ENCODE measurements around the gene SH3BP4.

SH3BP4 gene

GRCh38 chr2:235066895-235067294 lies 115.1 kb downstream of the SH3BP4 start:
- no peak overlapping the region for H3K27ac ChIP-seq
- TF ChIP-seq ZFX (IDR thresholded peaks at IDR 0.05) (no peak), CTCF (conservative IDR thresholded peaks at IDR 0.05) (no peak)

GRCh38 chr2:235068701-235069100 lies 116.9 kb downstream of the SH3BP4 start:
- TF ChIP-seq ZFX (IDR thresholded peaks at IDR 0.05), result no peak
- no peak for TF ChIP-seq CTCF (conservative IDR thresholded peaks at IDR 0.05)
- H3K27ac ChIP-seq, result no peak overlapping the region

GRCh38 chr2:235070063-235070706 lies 118.4 kb downstream of the SH3BP4 start:
- no peak overlapping the region for H3K27ac ChIP-seq
- TF ChIP-seq CTCF (conservative IDR thresholded peaks at IDR 0.05) (no peak), ZFX (IDR thresholded peaks at IDR 0.05) (no peak)

- no peak for TF ChIP-seq CTCF (conservative IDR thresholded peaks at IDR 0.05)
- TF ChIP-seq ZFX (IDR thresholded peaks at IDR 0.05), result no peak
- no peak overlapping the region for H3K27ac ChIP-seq
These were observed 122.1 kb downstream of the SH3BP4 start for GRCh38 chr2:235073868-235074413.

GRCh38 chr2:235077046-235077445 lies 125.2 kb downstream of the SH3BP4 start:
- no peak overlapping the region for H3K27ac ChIP-seq
- TF ChIP-seq CTCF (conservative IDR thresholded peaks at IDR 0.05) (no peak), ZFX (IDR thresholded peaks at IDR 0.05) (no peak)

GRCh38 chr2:235078182-235078581 lies 126.4 kb downstream of the SH3BP4 start:
- no peak for TF ChIP-seq CTCF (conservative IDR thresholded peaks at IDR 0.05)
- TF ChIP-seq ZFX (IDR thresholded peaks at IDR 0.05), result no peak
- no peak overlapping the region for H3K27ac ChIP-seq

- no peak overlapping the region for H3K27ac ChIP-seq
- TF ChIP-seq ZFX (IDR thresholded peaks at IDR 0.05) (no peak), CTCF (conservative IDR thresholded peaks at IDR 0.05) (no peak)
These were observed 127.2 kb downstream of the SH3BP4 start for GRCh38 chr2:235078914-235079472.
